HepG2 (cell line): ENCODE data around the gene MXRA8. TPM values are rescaled to one million over a fixed set of nuclear protein-coding genes. Genes with fewer than 3 reads are reported as not detected.

Experiments
- AGO1 ChIP-seq: fragments of 200-400 bp; formaldehyde crosslinking; IDR thresholded peaks from 2 replicates; pipeline ENCODE4 v1.6.1; 2017; ENCODE audit warnings: mild to moderate bottlenecking, low read depth, low read length, moderate library complexity; ENCODE audit not compliant: poor library complexity, severe bottlenecking
- FOXK2 ChIP-seq: fragments of 450-650 bp; IDR thresholded peaks from 2 replicates; pipeline ENCODE4 v1.6.1; 2016
- HNF1B ChIP-seq: sonication (generic); formaldehyde crosslinking; IDR thresholded peaks from 2 replicates; pipeline ENCODE4 v1.5.1; 2020; ENCODE audit warnings: mild to moderate bottlenecking, moderate library complexity, missing genetic modification reagents
- HNF4G ChIP-seq, 2 experiments: sonication (generic) in 1 of 2; formaldehyde crosslinking in 1 of 2; IDR thresholded peaks; 2 replicates each; pipeline versions ENCODE4 v1.4.0 to v1.6.1; 2011 to 2020; ENCODE audit warnings: borderline replicate concordance in 2 of 2, low read depth in 2 of 2, mild to moderate bottlenecking in 2 of 2, low read length in 1 of 2, missing genetic modification reagents in 1 of 2, moderate library complexity in 1 of 2
- KDM2A ChIP-seq: sonication (generic); formaldehyde crosslinking; IDR thresholded peaks from 2 replicates; pipeline ENCODE4 v1.4.0; 2020; ENCODE audit warnings: low read depth, missing genetic modification reagents, borderline replicate concordance
- KLF11 ChIP-seq: IDR thresholded peaks from 2 replicates; pipeline ENCODE4 v1.6.1; 2016; ENCODE audit warnings: missing compliant biosample characterization
- MED1 ChIP-seq: sonication (generic); formaldehyde crosslinking; IDR thresholded peaks from 2 replicates; pipeline ENCODE4 v1.4.0; 2020; ENCODE audit warnings: missing genetic modification reagents
- MEIS2 ChIP-seq: sonication (generic); formaldehyde crosslinking; IDR thresholded peaks from 2 replicates; pipeline ENCODE4 v1.9.0; 2021; ENCODE audit warnings: mild to moderate bottlenecking, missing genetic modification reagents
- POLR2AphosphoS5 ChIP-seq: IDR thresholded peaks from 2 replicates; pipeline ENCODE4 v1.6.1; 2012; ENCODE audit warnings: low read depth, low read length
- SAFB2 ChIP-seq: sonication (generic); formaldehyde crosslinking; IDR thresholded peaks from 2 replicates; pipeline ENCODE4 v1.5.1; 2020; ENCODE audit warnings: missing genetic modification reagents, low read depth, mild to moderate bottlenecking, borderline replicate concordance
- ZBTB21 ChIP-seq: sonication (generic); formaldehyde crosslinking; IDR thresholded peaks from 2 replicates; pipeline ENCODE4 v1.4.0; 2020; ENCODE audit warnings: missing genetic modification reagents
- ZNF264 ChIP-seq: sonication (generic); formaldehyde crosslinking; IDR thresholded peaks from 2 replicates; pipeline ENCODE4 v1.4.0; 2020; ENCODE audit warnings: missing genetic modification reagents
- ZNF550 ChIP-seq: sonication (generic); formaldehyde crosslinking; IDR thresholded peaks from 2 replicates; pipeline ENCODE4 v1.4.0; 2020; ENCODE audit warnings: mild to moderate bottlenecking, missing genetic modification reagents, borderline replicate concordance
- ZNF616 ChIP-seq: sonication (generic); formaldehyde crosslinking; IDR thresholded peaks from 2 replicates; pipeline ENCODE4 v1.5.0; 2020; ENCODE audit warnings: low read depth, mild to moderate bottlenecking, missing genetic modification reagents
- ZNF761 ChIP-seq: sonication (generic); formaldehyde crosslinking; conservative IDR thresholded peaks from 2 replicates; pipeline ENCODE4 v1.4.0; 2020; ENCODE audit warnings: mild to moderate bottlenecking, missing genetic modification reagents
- ZNF891 ChIP-seq: sonication (generic); formaldehyde crosslinking; IDR thresholded peaks from 2 replicates; pipeline ENCODE4 v1.5.0; 2020; ENCODE audit warnings: mild to moderate bottlenecking, missing genetic modification reagents
- polyA plus RNA-seq, 8 experiments: library from polyadenylated mRNA; depleted of rRNA in 3 of 8; stranded (reverse) in 7 of 8; unstranded in 1 of 8; fragments of >200 nt; fragmentation: Illumina TruSeq in 4 of 8; extraction: Trizol in 4 of 8; gene quantifications; 2 replicates each; pipeline versions ENCODE4 v1.2.1 to v1.2.3, GENCODE V29; 2011 to 2016; ENCODE audit warnings: low read depth in 4 of 8, missing spikeins in 1 of 8, mixed read lengths in 1 of 8; ENCODE audit not compliant: insufficient read depth in 1 of 8
- total RNA-seq, 5 experiments: library from RNA; depleted of rRNA; stranded (reverse); fragments of >200 nt; fragmentation: Illumina TruSeq; extraction: Trizol; gene quantifications; 2 replicates each; pipeline ENCODE4 v1.2.3, GENCODE V29; 2016; ENCODE audit warnings: low read depth in 1 of 5
- TF ChIP-seq, protein P1 (sequence below): sonication (generic); formaldehyde crosslinking; conservative IDR thresholded peaks from 2 replicates; pipeline ENCODE4 v1.4.0; 2020; ENCODE audit warnings: mild to moderate bottlenecking, missing genetic modification reagents, moderate library complexity

Gene MXRA8
- total and polyA plus RNA-seq, 2 of the 13 experiments (the other 11 are each of a cell fraction or from before 2014, with no cell fraction given): 19.8 to 44.8 TPM

GRCh38 chr1:1357871-1358432 lies 403 bp downstream of the MXRA8 start (continued):
- no peak for TF ChIP-seq HNF1B (CRISPR knock-in tag)
- TF ChIP-seq KLF11 (CRISPR knock-in tag): no peak
- 0 out of 2 replicates have a peak, but pooled peaks have one; percentile 3 for TF ChIP-seq SAFB2 (CRISPR knock-in tag)
- no peak for TF ChIP-seq FOXK2
- TF ChIP-seq AGO1: peak; percentile 82
- 0 out of 2 replicates have a peak, but pooled peaks have one; percentile 14 for TF ChIP-seq MED1 (CRISPR knock-in tag)
- peak; percentile 30; the same call in 1 of the 2 replicates for TF ChIP-seq MEIS2 (CRISPR knock-in tag)
- TF ChIP-seq POLR2AphosphoS5: 0 out of 2 replicates have a peak, but pooled peaks have one; percentile 19
- 0 out of 2 replicates have a peak, but pooled peaks have one; percentile 30 for TF ChIP-seq ZNF264
- peak; percentile 47; the same call in 1 of the 2 replicates for TF ChIP-seq HNF4G (IDR thresholded peaks at IDR 0.05; ENCODE audit: borderline replicate concordance, low read depth, low read length)
- TF ChIP-seq HNF4G (CRISPR knock-in tag; IDR thresholded peaks at IDR 0.05; ENCODE audit: borderline replicate concordance, low read depth): no peak; the same call in 1 of the 2 replicates
- TF ChIP-seq ZBTB21 (CRISPR knock-in tag): 0 out of 2 replicates have a peak, but pooled peaks have one; percentile 36
- TF ChIP-seq ZNF761: 0 out of 2 replicates have a peak, but pooled peaks have one; percentile 9
- TF ChIP-seq, protein P1, sequence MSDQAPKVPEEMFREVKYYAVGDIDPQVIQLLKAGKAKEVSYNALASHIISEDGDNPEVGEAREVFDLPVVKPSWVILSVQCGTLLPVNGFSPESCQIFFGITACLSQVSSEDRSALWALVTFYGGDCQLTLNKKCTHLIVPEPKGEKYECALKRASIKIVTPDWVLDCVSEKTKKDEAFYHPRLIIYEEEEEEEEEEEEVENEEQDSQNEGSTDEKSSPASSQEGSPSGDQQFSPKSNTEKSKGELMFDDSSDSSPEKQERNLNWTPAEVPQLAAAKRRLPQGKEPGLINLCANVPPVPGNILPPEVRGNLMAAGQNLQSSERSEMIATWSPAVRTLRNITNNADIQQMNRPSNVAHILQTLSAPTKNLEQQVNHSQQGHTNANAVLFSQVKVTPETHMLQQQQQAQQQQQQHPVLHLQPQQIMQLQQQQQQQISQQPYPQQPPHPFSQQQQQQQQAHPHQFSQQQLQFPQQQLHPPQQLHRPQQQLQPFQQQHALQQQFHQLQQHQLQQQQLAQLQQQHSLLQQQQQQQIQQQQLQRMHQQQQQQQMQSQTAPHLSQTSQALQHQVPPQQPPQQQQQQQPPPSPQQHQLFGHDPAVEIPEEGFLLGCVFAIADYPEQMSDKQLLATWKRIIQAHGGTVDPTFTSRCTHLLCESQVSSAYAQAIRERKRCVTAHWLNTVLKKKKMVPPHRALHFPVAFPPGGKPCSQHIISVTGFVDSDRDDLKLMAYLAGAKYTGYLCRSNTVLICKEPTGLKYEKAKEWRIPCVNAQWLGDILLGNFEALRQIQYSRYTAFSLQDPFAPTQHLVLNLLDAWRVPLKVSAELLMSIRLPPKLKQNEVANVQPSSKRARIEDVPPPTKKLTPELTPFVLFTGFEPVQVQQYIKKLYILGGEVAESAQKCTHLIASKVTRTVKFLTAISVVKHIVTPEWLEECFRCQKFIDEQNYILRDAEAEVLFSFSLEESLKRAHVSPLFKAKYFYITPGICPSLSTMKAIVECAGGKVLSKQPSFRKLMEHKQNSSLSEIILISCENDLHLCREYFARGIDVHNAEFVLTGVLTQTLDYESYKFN (CRISPR knock-in tag): no peak
- peak; percentile 54; the same call in 1 of the 2 replicates for TF ChIP-seq ZNF891
- TF ChIP-seq ZNF616: no peak
- no peak for TF ChIP-seq ZNF550 (CRISPR knock-in tag)
- peak; percentile 5; the same call in 1 of the 2 replicates for TF ChIP-seq KDM2A (CRISPR knock-in tag)
